HUES48 (cell line): ENCODE results near the gene BOLA3.
A peak's percentile ranks its signal among the peaks of the same experiment; 100 is the strongest.

Experiments used
- H3K27ac ChIP-seq: one replicate; pipeline ENCODE4 v1.7.0; 2013; ENCODE audit warnings: low read depth, low read length, inconsistent platforms
- H3K27me3 ChIP-seq: 2 replicates; pipeline ENCODE4 v1.6.1; 2013; ENCODE audit warnings: mild to moderate bottlenecking, low read length; ENCODE audit not compliant: control insufficient read depth, insufficient read depth
- H3K36me3 ChIP-seq: 2 replicates; pipeline ENCODE4 v1.6.1; 2013; ENCODE audit warnings: low read length; ENCODE audit not compliant: control insufficient read depth, insufficient read depth
- H3K4me1 ChIP-seq: 2 replicates; pipeline ENCODE4 v1.6.1; 2013; ENCODE audit warnings: mild to moderate bottlenecking, low read length; ENCODE audit not compliant: control insufficient read depth, insufficient read depth
- H3K4me3 ChIP-seq: 2 replicates; pipeline ENCODE4 v1.5.1; 2013; ENCODE audit warnings: mild to moderate bottlenecking, low read depth, low read length
- H3K9ac ChIP-seq: 2 replicates; pipeline ENCODE4 v1.6.1; 2013; ENCODE audit warnings: mild to moderate bottlenecking, low read depth, low read length, moderate library complexity
- H3K9me3 ChIP-seq: 2 replicates; pipeline ENCODE4 v1.6.1; 2013; ENCODE audit warnings: low read length; ENCODE audit not compliant: control insufficient read depth, insufficient read depth

The BOLA3 gene

GRCh38 chr2:74179063-74179865 lies 31.6 kb upstream of the BOLA3 start:
- Histone ChIP-seq H3K4me1 (peaks cover 13% of the 10 kb centered on the region), H3K36me3 (peaks cover 9% of the 10 kb centered on the region), H3K27ac (peak overlapping the region; percentile 97), H3K4me3 (peak overlapping the region; percentile 72), H3K9me3 (no peaks in the 10 kb centered on the region), H3K27me3 (no peaks in the 10 kb centered on the region), H3K9ac (no peak overlapping the region)

GRCh38 chr2:74178211-74179062 lies 30.7 kb upstream of the BOLA3 start, which contains the start of gene MOB1A:
Gene MOB1A (minus strand): TSS chr2:74178879. CDS start chr2:74178674, 205 bp downstream.
- H3K9me3 ChIP-seq = no peaks in the 10 kb centered on the region
- H3K36me3 ChIP-seq = peaks cover 9% of the 10 kb centered on the region
- H3K9ac ChIP-seq = peak within 1 kb of the TSS; percentile 87
- H3K4me1 ChIP-seq = peaks cover 13% of the 10 kb centered on the region
- H3K27me3 ChIP-seq = no peaks in the 10 kb centered on the region
- peak within 1 kb of the TSS; percentile 97 for H3K27ac ChIP-seq
- peak within 1 kb of the TSS; percentile 72 for H3K4me3 ChIP-seq

DNA sequence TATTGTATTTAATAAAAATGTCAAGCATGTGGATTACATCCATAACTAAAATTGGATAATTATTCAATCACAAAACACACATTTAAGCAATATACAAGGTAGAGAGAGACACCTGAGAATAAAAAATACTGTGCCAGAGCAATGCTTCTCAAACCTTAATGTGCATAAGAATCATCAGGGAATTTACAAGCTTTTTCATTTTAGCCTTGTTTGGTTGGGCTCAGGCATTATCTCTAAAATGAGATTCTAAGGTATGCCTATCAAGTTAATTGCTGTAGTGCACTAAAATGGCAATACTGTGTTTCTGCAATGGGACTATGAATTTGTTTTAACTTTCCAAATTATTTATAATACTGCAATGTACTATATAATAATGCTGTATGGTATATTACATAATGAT lies 30.0 kb upstream of the BOLA3 start:
- Histone ChIP-seq H3K4me1 (peaks cover 13% of the 10 kb centered on the region), H3K27ac (peak overlapping the region; percentile 97)

GRCh38 chr2:74174909-74175308 lies 27.2 kb upstream of the BOLA3 start:
- no peak overlapping the region for H3K9ac ChIP-seq
- no peak overlapping the region for H3K27ac ChIP-seq
- peaks cover 34% of the 10 kb centered on the region for H3K36me3 ChIP-seq
- H3K9me3 ChIP-seq = no peaks in the 10 kb centered on the region
- peaks cover 6% of the 10 kb centered on the region; the same call in 1 of the 2 replicates for H3K4me1 ChIP-seq
- H3K27me3 ChIP-seq = no peaks in the 10 kb centered on the region
- no peak overlapping the region for H3K4me3 ChIP-seq

More for the DNA sequence above, 30.0 kb upstream of the BOLA3 start:
- Histone ChIP-seq H3K27me3 (no peaks in the 10 kb centered on the region), H3K9ac (peak overlapping the region; percentile 87), H3K36me3 (peaks cover 12% of the 10 kb centered on the region), H3K4me3 (peak overlapping the region; percentile 72), H3K9me3 (no peaks in the 10 kb centered on the region)

GRCh38 chr2:74168739-74169138 lies 21.0 kb upstream of the BOLA3 start:
- Histone ChIP-seq H3K4me1 (no peaks in the 10 kb centered on the region), H3K9ac (no peak overlapping the region), H3K27me3 (no peaks in the 10 kb centered on the region), H3K27ac (no peak overlapping the region), H3K4me3 (no peak overlapping the region), H3K9me3 (no peaks in the 10 kb centered on the region), H3K36me3 (peaks cover 85% of the 10 kb centered on the region)

DNA sequence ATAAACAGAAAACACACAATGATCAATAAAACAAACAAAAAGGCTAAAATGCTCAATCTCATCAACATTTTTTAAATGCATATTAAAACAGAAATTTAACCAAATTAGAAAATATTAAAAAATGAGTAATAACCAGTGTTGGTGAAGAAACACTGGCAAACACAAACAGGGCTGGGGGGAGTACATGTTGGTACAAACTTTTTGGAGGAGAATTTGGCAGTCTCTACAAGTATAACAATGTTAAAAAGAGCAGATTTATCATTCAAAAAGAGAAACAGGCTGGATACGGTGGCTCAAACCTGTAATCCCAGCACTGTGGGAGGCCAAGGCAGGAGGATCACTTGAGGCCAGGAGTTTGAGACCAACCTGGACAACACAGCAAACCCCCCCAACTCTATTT lies 17.0 kb upstream of the BOLA3 start:
- H3K9me3 ChIP-seq = no peaks in the 10 kb centered on the region

GRCh38 chr2:74162951-74163350 lies 15.2 kb upstream of the BOLA3 start:
- no peak overlapping the region for H3K27ac ChIP-seq
- no peaks in the 10 kb centered on the region for H3K27me3 ChIP-seq
- H3K9ac ChIP-seq = no peak overlapping the region
- H3K4me3 ChIP-seq = no peak overlapping the region
- peaks cover 93% of the 10 kb centered on the region for H3K36me3 ChIP-seq
- no peaks in the 10 kb centered on the region for H3K9me3 ChIP-seq
- H3K4me1 ChIP-seq = no peaks in the 10 kb centered on the region

More for the DNA sequence above, 17.0 kb upstream of the BOLA3 start:
- no peak overlapping the region for H3K9ac ChIP-seq
- no peaks in the 10 kb centered on the region for H3K4me1 ChIP-seq
- H3K27ac ChIP-seq = no peak overlapping the region
- H3K4me3 ChIP-seq = no peak overlapping the region
- no peaks in the 10 kb centered on the region for H3K27me3 ChIP-seq
- peaks cover 94% of the 10 kb centered on the region for H3K36me3 ChIP-seq

DNA sequence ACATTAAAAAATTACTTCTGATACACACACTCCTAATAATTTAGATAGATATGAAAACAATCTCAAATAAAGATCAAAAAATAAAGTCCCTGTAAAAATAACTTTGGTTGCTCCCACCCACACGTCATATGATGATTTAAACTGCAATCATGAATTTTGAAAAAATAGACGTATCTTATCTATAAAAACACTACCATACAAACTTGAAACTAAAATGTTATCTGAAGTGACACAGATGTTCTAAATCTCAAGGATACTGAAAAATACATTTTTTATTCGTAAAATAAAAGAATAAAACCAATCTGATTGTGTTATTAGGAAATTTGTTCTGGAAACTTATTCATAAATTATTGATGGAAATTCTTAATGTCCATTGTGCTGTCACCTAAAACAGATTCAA lies 8.1 kb upstream of the BOLA3 start:
- Histone ChIP-seq H3K4me3 (no peak overlapping the region), H3K9me3 (no peaks in the 10 kb centered on the region), H3K27me3 (no peaks in the 10 kb centered on the region), H3K27ac (no peak overlapping the region), H3K36me3 (peaks cover 84% of the 10 kb centered on the region), H3K4me1 (no peaks in the 10 kb centered on the region), H3K9ac (no peak overlapping the region)

DNA sequence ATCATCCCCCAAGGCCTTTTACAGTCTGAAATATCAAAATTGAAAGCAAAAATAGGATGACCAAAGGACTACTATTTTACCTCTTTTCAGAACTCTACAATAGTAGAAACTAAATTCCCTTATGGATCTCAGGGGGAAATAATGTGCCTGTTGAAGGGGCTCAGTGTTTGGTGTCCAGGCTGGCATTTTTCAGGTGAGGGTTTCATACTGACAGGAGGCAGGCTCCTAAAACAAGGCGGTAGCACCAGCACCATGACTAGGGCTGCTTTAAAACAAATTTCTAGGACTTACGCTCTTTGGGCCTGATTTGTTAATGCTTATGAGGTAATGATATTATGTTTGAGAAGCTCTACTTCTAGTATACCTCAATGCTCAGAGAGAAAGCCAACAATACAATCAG lies 5.2 kb upstream of the BOLA3 start:
- no peak overlapping the region for H3K27ac ChIP-seq
- H3K9ac ChIP-seq = no peak overlapping the region
- 0 out of 2 replicates have a peak, but pooled peaks cover 2% of the 10 kb centered on the region for H3K27me3 ChIP-seq
- H3K36me3 ChIP-seq = peaks cover 64% of the 10 kb centered on the region
- H3K9me3 ChIP-seq = no peaks in the 10 kb centered on the region
- H3K4me1 ChIP-seq = peaks cover 8% of the 10 kb centered on the region
- no peak overlapping the region for H3K4me3 ChIP-seq

DNA sequence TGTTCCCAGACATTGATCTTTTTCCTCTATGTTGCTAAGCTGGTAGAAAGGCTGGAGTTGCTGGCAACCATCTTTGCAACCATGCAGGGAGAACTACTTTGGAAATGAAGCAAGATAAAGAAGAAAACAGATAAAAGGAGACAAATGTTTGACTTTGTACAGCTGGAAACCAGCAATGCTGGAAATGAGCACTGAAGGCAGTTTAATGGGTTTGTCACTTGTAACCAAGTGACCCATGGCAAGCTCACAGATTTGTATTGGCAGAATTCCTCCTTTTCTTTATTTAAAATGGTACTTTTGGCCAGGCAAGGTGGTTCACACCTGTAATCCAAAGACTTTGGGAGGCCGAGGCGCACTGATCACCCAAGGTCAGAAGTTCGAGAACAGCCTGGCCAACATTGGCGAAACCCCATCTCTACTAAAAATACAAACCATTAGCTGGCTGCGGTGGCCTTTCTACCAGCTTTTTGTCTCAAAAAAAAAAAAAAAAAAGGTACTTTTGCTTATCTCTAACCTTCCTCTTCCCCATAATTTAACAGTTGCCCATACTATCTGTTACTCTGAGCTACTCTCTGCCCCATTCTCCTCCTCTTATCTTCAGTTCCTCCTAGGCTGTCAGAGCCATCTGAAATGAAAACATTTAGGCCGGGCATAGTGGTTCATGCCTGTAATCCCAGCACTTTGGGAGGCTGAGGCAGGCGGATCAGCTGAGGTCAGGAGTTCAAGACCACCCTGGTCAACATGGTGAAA lies 2.0 kb upstream of the BOLA3 start:
- peaks cover 32% of the 10 kb centered on the region for H3K36me3 ChIP-seq
- H3K9me3 ChIP-seq = no peaks in the 10 kb centered on the region
- H3K9ac ChIP-seq = no peak overlapping the region
- H3K27me3 ChIP-seq = 0 out of 2 replicates have a peak, but pooled peaks cover 2% of the 10 kb centered on the region
- H3K4me1 ChIP-seq = peaks cover 12% of the 10 kb centered on the region
- no peak overlapping the region for H3K27ac ChIP-seq
- no peak overlapping the region for H3K4me3 ChIP-seq
